Left ventricle myocardium inferior (tissue), 1 donor: ENCODE data around the gene GFRA1. TPM values are rescaled to one million over a fixed set of nuclear protein-coding genes. Genes with fewer than 3 reads are reported as not detected.

Experiments
- DNase-seq: peaks from one replicate; pipeline ENCODE4 v3.0.0-alpha.2; 2020
- H3K27ac ChIP-seq: fragments of 200-600 bp; replicated peaks from 2 replicates; pipeline ENCODE4 v1.8.0; 2021
- H3K27me3 ChIP-seq: fragments of 200-600 bp; 2 replicates; pipeline ENCODE4 v1.8.0; 2021; ENCODE audit warnings: low read depth
- H3K36me3 ChIP-seq: fragments of 200-600 bp; 2 replicates; pipeline ENCODE4 v1.8.0; 2021
- H3K4me1 ChIP-seq: fragments of 200-600 bp; 2 replicates; pipeline ENCODE4 v1.8.0; 2021
- H3K4me3 ChIP-seq: fragments of 200-600 bp; 2 replicates; pipeline ENCODE4 v1.8.0; 2021; ENCODE audit warnings: mild to moderate bottlenecking, moderate library complexity
- H3K9me3 ChIP-seq: fragments of 200-600 bp; replicated peaks from 2 replicates; pipeline ENCODE4 v1.8.0; 2021
- CTCF ChIP-seq: fragments of 200-600 bp; IDR thresholded peaks from 2 replicates; pipeline ENCODE4 v1.8.0; 2021; ENCODE audit warnings: antibody characterized with exemption, mild to moderate bottlenecking, borderline replicate concordance
- intact Hi-C: fragments of 100-400 bp; cut with micrococcal nuclease; formaldehyde crosslinking; loops from one replicate; pipeline ENCODE4 v1.11.0; 2022
- total RNA-seq: library from RNA; stranded (reverse); fragmentation: NEBNext Ultra II Directional; extraction: Animal tissue kit (Norgen Biotek cat#: 25700); gene quantifications from one replicate; pipeline ENCODE4 v1.2.1, GENCODE V29; 2021
- donor health status: DM: no; HTN: yes; CAD: no; lungs with severe emphysema.

The GFRA1 gene
- total RNA-seq, 1 donor from 2014 or later, result 5.1 TPM

GRCh38 chr10:116139886-116140285 is 133.1 kb downstream of the GFRA1 start:
- DNase-seq, result no peak
- Histone ChIP-seq H3K27ac (no peak overlapping the region), H3K27me3 (peaks cover 10% of the 10 kb centered on the region), H3K4me1 (peaks cover 8% of the 10 kb centered on the region), H3K4me3 (no peak overlapping the region), H3K9me3 (no peaks in the 10 kb centered on the region), H3K36me3 (no peaks in the 10 kb centered on the region)
- intact Hi-C loops, result no loop called here
- TF ChIP-seq CTCF, result no peak

- no peak overlapping the region for H3K4me3 ChIP-seq
- H3K36me3 ChIP-seq, result no peaks in the 10 kb centered on the region
- H3K27me3 ChIP-seq, result peaks cover 10% of the 10 kb centered on the region
- intact Hi-C loops, result no loop called here
- H3K27ac ChIP-seq, result no peak overlapping the region
- DNase-seq, result no peak
- peaks cover 7% of the 10 kb centered on the region for H3K4me1 ChIP-seq
- no peak for TF ChIP-seq CTCF
- H3K9me3 ChIP-seq, result no peaks in the 10 kb centered on the region
These were observed 134.1 kb downstream of the GFRA1 start for GRCh38 chr10:116138897-116139296.

- Histone ChIP-seq H3K36me3 (no peaks in the 10 kb centered on the region), H3K27me3 (peaks cover 10% of the 10 kb centered on the region), H3K4me1 (no peaks in the 10 kb centered on the region), H3K9me3 (no peaks in the 10 kb centered on the region), H3K4me3 (no peak overlapping the region), H3K27ac (no peak overlapping the region)
- DNase-seq, result no peak
- no peak for TF ChIP-seq CTCF
- intact Hi-C loops, result no loop called here
These were observed 136.7 kb downstream of the GFRA1 start for GRCh38 chr10:116136261-116136660.

- H3K4me1 ChIP-seq, result no peaks in the 10 kb centered on the region
- peaks cover 15% of the 10 kb centered on the region for H3K9me3 ChIP-seq
- TF ChIP-seq CTCF, result no peak
- no peaks in the 10 kb centered on the region for H3K36me3 ChIP-seq
- intact Hi-C loops, result no loop called here
- no peak overlapping the region for H3K27ac ChIP-seq
- H3K27me3 ChIP-seq, result peaks cover 5% of the 10 kb centered on the region
- H3K4me3 ChIP-seq, result no peak overlapping the region
- no peak for DNase-seq
These were observed 138.7 kb downstream of the GFRA1 start for GRCh38 chr10:116134322-116134721.

GRCh38 chr10:116133634-116134033 is 139.4 kb downstream of the GFRA1 start:
- Histone ChIP-seq H3K4me3 (no peak overlapping the region), H3K27ac (no peak overlapping the region), H3K9me3 (peaks cover 22% of the 10 kb centered on the region), H3K4me1 (no peaks in the 10 kb centered on the region), H3K36me3 (no peaks in the 10 kb centered on the region), H3K27me3 (no peaks in the 10 kb centered on the region)
- intact Hi-C loops, result no loop called here
- no peak for TF ChIP-seq CTCF
- DNase-seq, result no peak
